Ovary (tissue), 3 donors: Measurements from ENCODE around the gene CACNB2.

Experiments
- CTCF ChIP-seq, 3 donors: fragments of 450-650 bp in 2 of 3; fragments of 200-600 bp in 1 of 3; IDR thresholded peaks; one replicate each; pipeline versions ENCODE4 v1.5.1 to v1.8.0; 2016 to 2022; ENCODE audit warnings: antibody characterized with exemption in 3 of 3, mild to moderate bottlenecking in 1 of 3
- POLR2A ChIP-seq: fragments of 450-650 bp; IDR thresholded peaks from one replicate; pipeline ENCODE4 v1.6.1; 2017; ENCODE audit warnings: antibody characterized with exemption, mild to moderate bottlenecking, moderate library complexity
- donor health status: DM: no; HTN: no; CAD: no.

- TF ChIP-seq CTCF (IDR thresholded peaks at IDR 0.05) (no peak), POLR2A (no peak)
Observed at GRCh38 chr10:18419945-18420344, 279.7 kb downstream of the CACNB2 start.
